ENCODE measurements around the gene HADHA.

DNA sequence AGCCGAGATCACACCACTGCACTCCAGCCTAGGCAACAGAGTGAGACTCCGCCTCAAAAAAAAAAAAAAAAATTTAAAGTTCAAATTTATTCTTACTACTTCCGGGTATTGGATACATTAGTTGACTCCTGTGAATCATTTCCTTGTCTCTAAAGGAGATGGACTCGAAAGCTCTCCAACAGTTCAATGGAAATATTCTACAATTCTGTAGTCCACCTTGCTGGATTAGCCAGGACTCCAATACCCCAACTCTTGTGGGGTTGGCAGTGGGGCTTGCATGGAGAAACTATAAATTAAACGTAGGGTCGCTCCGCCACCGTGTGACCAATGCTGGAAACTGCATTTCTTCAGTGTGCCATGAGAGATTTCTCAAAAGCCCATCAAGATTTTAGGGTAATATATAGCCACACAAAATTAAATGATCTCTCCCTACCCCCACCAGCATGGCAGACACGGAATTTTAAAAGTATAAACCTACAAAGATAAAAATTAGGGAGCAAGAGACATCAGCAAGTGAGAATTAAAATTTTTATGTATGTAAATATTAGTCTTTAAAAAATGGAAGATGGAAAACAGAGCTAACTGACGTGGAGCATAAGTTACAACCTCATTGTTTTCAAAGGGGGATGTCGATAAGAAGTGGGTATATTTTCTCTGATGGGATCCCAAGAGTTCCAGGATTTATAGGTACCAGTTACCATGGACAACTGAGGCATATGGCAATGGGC, 99.3 kb downstream of the HADHA start:
- TF ChIP-seq, protein P1, sequence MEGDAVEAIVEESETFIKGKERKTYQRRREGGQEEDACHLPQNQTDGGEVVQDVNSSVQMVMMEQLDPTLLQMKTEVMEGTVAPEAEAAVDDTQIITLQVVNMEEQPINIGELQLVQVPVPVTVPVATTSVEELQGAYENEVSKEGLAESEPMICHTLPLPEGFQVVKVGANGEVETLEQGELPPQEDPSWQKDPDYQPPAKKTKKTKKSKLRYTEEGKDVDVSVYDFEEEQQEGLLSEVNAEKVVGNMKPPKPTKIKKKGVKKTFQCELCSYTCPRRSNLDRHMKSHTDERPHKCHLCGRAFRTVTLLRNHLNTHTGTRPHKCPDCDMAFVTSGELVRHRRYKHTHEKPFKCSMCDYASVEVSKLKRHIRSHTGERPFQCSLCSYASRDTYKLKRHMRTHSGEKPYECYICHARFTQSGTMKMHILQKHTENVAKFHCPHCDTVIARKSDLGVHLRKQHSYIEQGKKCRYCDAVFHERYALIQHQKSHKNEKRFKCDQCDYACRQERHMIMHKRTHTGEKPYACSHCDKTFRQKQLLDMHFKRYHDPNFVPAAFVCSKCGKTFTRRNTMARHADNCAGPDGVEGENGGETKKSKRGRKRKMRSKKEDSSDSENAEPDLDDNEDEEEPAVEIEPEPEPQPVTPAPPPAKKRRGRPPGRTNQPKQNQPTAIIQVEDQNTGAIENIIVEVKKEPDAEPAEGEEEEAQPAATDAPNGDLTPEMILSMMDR (IDR thresholded peaks at IDR 0.05) = peak; percentile 86
- no peak for TF ChIP-seq ZFX (IDR thresholded peaks at IDR 0.05; ENCODE audit: borderline replicate concordance)

All from 22Rv1 (cell line).